ENCODE measurements around the gene AIF1L. TPM values are rescaled to one million over a fixed set of nuclear protein-coding genes. Genes with fewer than 3 reads are reported as not detected.

The AIF1L gene
- total and polyA plus RNA-seq, 2 of the 4 experiments (the other 2 are of a cell fraction), result 0.18 to 0.19 TPM

- Histone ChIP-seq H3K56ac (ENCODE audit: extremely low read depth, insufficient read depth, low read length) (no peak overlapping the region), H4K5ac (ENCODE audit: low read depth, low read length) (no peak overlapping the region), H3K9me1 (ENCODE audit: insufficient read depth, low read length) (no peaks in the 10 kb centered on the region), H3K27ac (ENCODE audit: insufficient read depth, low read length) (no peak overlapping the region), H3K4me2 (ENCODE audit: low read depth, low read length) (no peak overlapping the region), H3K79me1 (ENCODE audit: low read depth in 1 of 2, low read length in 2 of 2) (no peaks in the 10 kb centered on the region), H2BK120ac (ENCODE audit: low read depth, low read length) (no peak overlapping the region), H3K9me3 (ENCODE audit: control insufficient read depth, insufficient read depth, low read length) (no peaks in the 10 kb centered on the region), H2BK5ac (ENCODE audit: low read depth, low read length, poor library complexity, severe bottlenecking) (no peak overlapping the region), H2BK20ac (ENCODE audit: low read depth, low read length) (no peak overlapping the region), H3K4me1 (ENCODE audit: control insufficient read depth, insufficient read depth, low read length) (0 out of 2 replicates have a peak, but pooled peaks cover 2% of the 10 kb centered on the region), H3K23ac (ENCODE audit: low read depth, low read length) (no peak overlapping the region), H3K18ac (ENCODE audit: low read depth, low read length) (no peak overlapping the region), H3K4me3 (ENCODE audit: insufficient read depth, low read depth, low read length) (no peak overlapping the region), H3K36me3 (ENCODE audit: control insufficient read depth, insufficient read depth, low read length) (no peaks in the 10 kb centered on the region), H4K8ac (ENCODE audit: low read depth in 2 of 2, low read length in 2 of 2) (no peak overlapping the region), H3K14ac (replicated peaks; ENCODE audit: low read depth, low read length) (no peak overlapping the region), H2BK15ac (ENCODE audit: low read depth, low read length) (no peak overlapping the region), H3K4ac (ENCODE audit: low read depth, low read length) (no peak overlapping the region), H3K9ac (ENCODE audit: low read depth, low read length) (no peak overlapping the region), H2AK9ac (replicated peaks; ENCODE audit: low read depth, low read length, poor library complexity) (no peak overlapping the region), H4K91ac (ENCODE audit: insufficient read depth, low read depth, low read length) (no peak overlapping the region), H4K20me1 (ENCODE audit: insufficient read depth, low read length) (no peaks in the 10 kb centered on the region), H3K27me3 (ENCODE audit: control insufficient read depth, insufficient read depth, low read length) (peaks cover 23% of the 10 kb centered on the region), H2AFZ (replicated peaks; ENCODE audit: low read length, poor library complexity) (no peak overlapping the region), H2AK5ac (ENCODE audit: low read depth, low read length) (no peak overlapping the region)
- ChIA-PET CTCF (no interaction called here), POLR2A (ENCODE audit: unreplicated experiment) (no interaction called here)
- no peak for DNase-seq
- 100% methylated on average over 1 of the region's 5 CpGs; no CpG with 5 or more reads in 1 of the 2 experiments for WGBS, 2 experiments (ENCODE audit: extremely low coverage in 2 of 2, insufficient read length in 1 of 2)
- dilution Hi-C loops (cut with HindIII; ENCODE audit: low sequenced_read_pairs, unreplicated experiment) (no loop called here), in situ Hi-C loops (cut with MboI; ENCODE audit: low sequenced_read_pairs) (no loop called here), intact Hi-C loops (cut with micrococcal nuclease) (no loop called here)
- no TSS peak for BruUV-seq (replicated peaks)
- TF ChIP-seq NFE2L2 (IDR thresholded peaks at IDR 0.05; ENCODE audit: low read depth, low read length) (no peak), USF2 (IDR thresholded peaks at IDR 0.05; ENCODE audit: low read depth, low read length) (no peak), CHD1 (IDR thresholded peaks at IDR 0.05; ENCODE audit: low read depth, low read length) (no peak), RAD21 (IDR thresholded peaks at IDR 0.05; ENCODE audit: low read length) (no peak)
- ATAC-seq (ENCODE audit: low read depth), result no peak
Observed at GRCh38 chr9:131104016-131104740, 7.8 kb downstream of the AIF1L start.

Data from IMR-90 (cell line).